Stomach (tissue), 9 donors: ENCODE results near the gene ITPR2. TPM values are rescaled to one million over a fixed set of nuclear protein-coding genes. Genes with fewer than 3 reads are reported as not detected.
A peak's percentile ranks its signal among the peaks of the same experiment; 100 is the strongest.

Source experiments
- DNase-seq, 2 donors: peaks; one replicate each; pipeline versions ENCODE4 v3.0.0 to v3.0.0-alpha.2; 2013 to 2019
- H3K27ac ChIP-seq, 5 donors: fragments of 200-600 bp in 4 of 5; sonication (generic) in 4 of 5; one replicate each; pipeline ENCODE4 v1.5.1; 2013 to 2019; ENCODE audit warnings: mild to moderate bottlenecking in 1 of 5, moderate library complexity in 1 of 5
- H3K27me3 ChIP-seq, 3 donors: fragments of 200-600 bp; sonication (generic); one replicate each; pipeline ENCODE4 v1.5.1; 2017 to 2019; ENCODE audit warnings: mixed run types in 1 of 3
- H3K36me3 ChIP-seq, 4 donors: fragments of 200-600 bp; sonication (generic); 1 replicate in 3 of 4; 2 replicates in 1 of 4; pipeline ENCODE4 v1.5.1; 2016 to 2019
- H3K4me1 ChIP-seq, 4 donors: fragments of 200-600 bp; sonication (generic); one replicate each; pipeline ENCODE4 v1.5.1; 2016 to 2019
- H3K4me3 ChIP-seq, 4 donors: fragments of 200-600 bp; sonication (generic) in 3 of 4; one replicate each; pipeline ENCODE4 v1.5.1; 2016 to 2019; ENCODE audit warnings: mild to moderate bottlenecking in 1 of 4
- H3K9me3 ChIP-seq, 4 donors: fragments of 200-600 bp; sonication (generic); one replicate each; pipeline ENCODE4 v1.5.1; 2016 to 2019
- CTCF ChIP-seq, 7 experiments: fragments of 450-650 bp in 4 of 7; fragments of 200-600 bp in 3 of 7; sonication (generic) in 3 of 7; IDR thresholded peaks; one replicate each; pipeline ENCODE4 v1.5.1; 2016 to 2019; ENCODE audit warnings: antibody characterized with exemption in 7 of 7, control low read depth in 2 of 7, mild to moderate bottlenecking in 1 of 7
- EP300 ChIP-seq: sonication (generic); formaldehyde crosslinking; IDR thresholded peaks from one replicate; pipeline ENCODE4 v1.6.1; 2017; ENCODE audit warnings: antibody characterized with exemption
- POLR2A ChIP-seq, 4 donors: fragments of 450-650 bp; IDR thresholded peaks; one replicate each; pipeline ENCODE4 v1.6.1; 2016; ENCODE audit warnings: antibody characterized with exemption in 4 of 4, control low read depth in 2 of 4, mild to moderate bottlenecking in 1 of 4, moderate library complexity in 1 of 4
- POLR2AphosphoS5 ChIP-seq, 3 donors: sonication (generic); formaldehyde crosslinking; IDR thresholded peaks; one replicate each; pipeline ENCODE4 v1.6.1; 2016; ENCODE audit warnings: antibody characterized with exemption in 3 of 3
- WGBS, 5 donors: extraction: QIAGEN DNeasy Blood & Tissue Kit in 3 of 5; methylation state at CpG; one replicate each; pipeline versions ENCODE4 v1.1.5 to v1.1.7; 2013 to 2018; 5-methylcytosine and 5-hydroxymethylcytosine counted together
- intact Hi-C: fragments of 100-400 bp; cut with DNase I; formaldehyde crosslinking; loops from one replicate; pipeline ENCODE4 v1.15.1; 2023; ENCODE audit warnings: low total_unique reads
- polyA plus RNA-seq, 3 donors: library from polyadenylated mRNA; stranded (reverse); fragments of 200-250 nt; gene quantifications; one replicate each; pipeline ENCODE4 v1.2.3, GENCODE V29; 2013
- total RNA-seq, 5 donors: library from RNA; depleted of rRNA; stranded (reverse); fragments of >200 nt; gene quantifications; one replicate each; pipeline versions ENCODE4 v1.1.0 to v1.2.3, GENCODE V29; 2014 to 2016
- donor health status: healthy with polysubstance abuse.
- donor health status: Bipolar disorder and iron deficiency.
- donor health status: healthy.

Gene ITPR2
- total and polyA plus RNA-seq, 8 donors: 1.4 to 172 (median 23.4) TPM

DNA sequence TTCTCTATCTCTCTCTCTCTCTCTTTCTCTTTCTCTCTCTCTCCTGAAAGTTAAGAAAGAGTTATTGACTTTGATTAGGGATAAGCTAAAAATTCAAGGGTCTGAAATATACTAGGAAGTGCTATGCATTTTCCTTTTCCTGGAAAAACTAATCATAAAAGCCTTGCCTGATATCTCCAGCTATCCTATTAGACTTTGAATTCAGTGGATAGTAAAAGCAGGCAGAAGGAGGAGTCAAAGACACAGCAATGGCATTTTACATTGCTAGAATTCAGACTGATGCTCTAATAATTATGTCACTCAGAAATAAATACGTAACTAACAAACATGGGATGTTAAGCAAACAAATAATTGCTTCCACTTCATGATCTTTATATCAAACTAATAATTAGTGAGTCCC is 365.6 kb downstream of the ITPR2 start:
- no peak overlapping the region for H3K27ac ChIP-seq
- no peak overlapping the region for H3K4me3 ChIP-seq
- H3K27me3 ChIP-seq: no peaks in the 10 kb centered on the region
- peaks cover 0 to 9% (median 8%) of the 10 kb centered on the region in 4 donors for H3K36me3 ChIP-seq
- H3K4me1 ChIP-seq: no peaks in the 10 kb centered on the region
- 94 to 97% (median 97%) methylated on average over 1 of the region's 1 CpG for WGBS, 5 donors
- DNase-seq: no peak
- TF ChIP-seq POLR2A (IDR thresholded peaks at IDR 0.05) (no peak), CTCF (IDR thresholded peaks at IDR 0.05) (no peak), EP300 (no peak), POLR2AphosphoS5 (IDR thresholded peaks at IDR 0.05) (no peak)
- intact Hi-C loops: no loop called here
- H3K9me3 ChIP-seq: no peaks in the 10 kb centered on the region

DNA sequence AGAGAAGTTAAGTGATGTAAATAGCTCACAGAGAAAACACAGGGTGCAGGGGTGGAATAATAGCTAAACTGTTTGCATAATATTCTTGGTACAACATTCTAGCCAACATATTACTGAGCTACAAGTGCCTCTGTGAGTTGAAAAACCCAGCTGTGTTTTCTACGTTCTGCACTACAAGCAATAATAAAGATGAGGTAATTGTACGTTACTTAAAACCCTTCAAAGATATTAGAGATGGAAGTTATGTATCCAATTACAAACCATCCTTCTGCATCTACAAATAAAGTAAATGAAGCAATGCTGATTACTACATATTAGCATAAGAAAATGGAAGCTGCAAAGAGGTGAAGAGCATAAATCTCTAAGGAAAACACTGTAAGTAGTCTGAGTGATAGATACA is 366.3 kb downstream of the ITPR2 start:
- intact Hi-C loops: no loop called here
- H3K36me3 ChIP-seq: peaks cover 0 to 9% (median 8%) of the 10 kb centered on the region in 4 donors
- no peak for TF ChIP-seq CTCF (IDR thresholded peaks at IDR 0.05)
- TF ChIP-seq POLR2AphosphoS5 (IDR thresholded peaks at IDR 0.05): no peak
- no peak for TF ChIP-seq POLR2A (IDR thresholded peaks at IDR 0.05)
- no peak for TF ChIP-seq EP300
- no peak for DNase-seq
- no peaks in the 10 kb centered on the region for H3K4me1 ChIP-seq
- no peaks in the 10 kb centered on the region for H3K9me3 ChIP-seq
- WGBS, 5 donors: 81 to 92% (median 86%) methylated on average over 2 of the region's 2 CpGs
- no peak overlapping the region for H3K4me3 ChIP-seq
- H3K27me3 ChIP-seq: no peaks in the 10 kb centered on the region
- H3K27ac ChIP-seq: no peak overlapping the region

DNA sequence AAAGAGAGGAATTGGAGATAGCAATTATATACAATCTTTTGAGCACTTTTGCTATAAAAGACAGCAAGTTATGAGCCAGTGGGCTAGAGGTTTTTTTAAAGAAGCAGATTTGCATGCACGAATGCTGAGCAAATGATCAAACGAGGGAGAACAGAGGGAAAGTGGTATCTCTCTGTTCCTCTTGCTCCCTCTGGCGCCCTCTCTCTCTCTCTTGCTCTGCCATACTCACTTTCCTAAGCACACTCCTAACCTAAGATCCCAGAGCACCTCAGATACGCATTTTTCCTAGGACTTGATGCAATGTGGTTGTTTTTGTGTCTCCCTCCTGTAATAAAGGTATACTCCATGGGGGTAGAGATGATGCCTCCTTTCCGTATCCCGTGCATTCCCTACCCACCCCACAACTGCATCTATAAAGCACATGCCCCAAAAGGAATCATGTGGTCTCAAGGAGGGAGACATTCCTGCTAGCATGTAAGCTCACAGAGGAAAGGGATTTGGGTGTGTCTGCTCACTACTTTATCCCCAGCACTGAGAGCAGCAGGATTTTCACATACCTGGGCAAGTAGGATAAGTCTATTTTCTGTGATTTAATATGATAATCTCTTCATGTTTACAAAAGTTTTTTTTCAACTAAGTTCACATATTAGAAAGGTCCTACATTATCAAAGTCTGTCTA is 367.4 kb downstream of the ITPR2 start:
- peak in 1 of 2 donors; percentile 20 for DNase-seq
- 82 to 89% (median 88%) methylated on average over 6 of the region's 6 CpGs for WGBS, 5 donors

GRCh38 chr12:26461776-26462175 is 371.2 kb downstream of the ITPR2 start:
- TF ChIP-seq POLR2AphosphoS5 (IDR thresholded peaks at IDR 0.05): no peak
- Histone ChIP-seq H3K4me3 (no peak overlapping the region), H3K36me3 (peaks cover 0 to 26% (median 12%) of the 10 kb centered on the region in 4 donors), H3K9me3 (no peaks in the 10 kb centered on the region), H3K27ac (no peak overlapping the region), H3K27me3 (no peaks in the 10 kb centered on the region), H3K4me1 (no peaks in the 10 kb centered on the region)
- WGBS, 5 donors: 67 to 94% (median 91%) methylated on average over 1 of the region's 1 CpG
- intact Hi-C loops: no loop called here
- DNase-seq: no peak

More for the DNA sequence above, 367.4 kb downstream of the ITPR2 start:
- no peak for TF ChIP-seq POLR2A (IDR thresholded peaks at IDR 0.05)
- TF ChIP-seq EP300: no peak
- TF ChIP-seq CTCF (IDR thresholded peaks at IDR 0.05): no peak
- TF ChIP-seq POLR2AphosphoS5 (IDR thresholded peaks at IDR 0.05): no peak
- intact Hi-C loops: no loop called here
- Histone ChIP-seq H3K4me3 (no peak overlapping the region), H3K36me3 (peaks cover 0 to 9% (median 8%) of the 10 kb centered on the region in 4 donors), H3K4me1 (no peaks in the 10 kb centered on the region), H3K9me3 (no peaks in the 10 kb centered on the region), H3K27me3 (no peaks in the 10 kb centered on the region), H3K27ac (no peak overlapping the region)

- intact Hi-C loops: no loop called here
- Histone ChIP-seq H3K36me3 (peaks cover 0 to 26% (median 12%) of the 10 kb centered on the region in 4 donors), H3K27ac (no peak overlapping the region), H3K4me3 (no peak overlapping the region), H3K9me3 (no peaks in the 10 kb centered on the region), H3K4me1 (no peaks in the 10 kb centered on the region), H3K27me3 (no peaks in the 10 kb centered on the region)
- TF ChIP-seq EP300: no peak
- DNase-seq: no peak
- WGBS, 5 donors: 87 to 92% (median 89%) methylated on average over 6 of the region's 6 CpGs
Measured at GRCh38 chr12:26460361-26460760, 372.6 kb downstream of the ITPR2 start.
